Transverse colon (tissue), 3 donors: ENCODE data around the gene LDLRAD4.

Experiments
- CTCF ChIP-seq, 5 experiments: fragments of 200-600 bp in 3 of 5; fragments of 450-650 bp in 2 of 5; sonication (generic) in 3 of 5; IDR thresholded peaks; 1 replicate in 2 of 5; 2 replicates in 3 of 5; pipeline ENCODE4 v1.5.1; 2016 to 2017; ENCODE audit warnings: antibody characterized with exemption in 5 of 5, inconsistent platforms in 3 of 5, mild to moderate bottlenecking in 2 of 5, moderate library complexity in 1 of 5
- POLR2A ChIP-seq: fragments of 450-650 bp; IDR thresholded peaks from one replicate; pipeline ENCODE4 v1.6.1; 2016; ENCODE audit warnings: antibody characterized with exemption, mild to moderate bottlenecking, moderate library complexity

- no peak for TF ChIP-seq CTCF (IDR thresholded peaks at IDR 0.05)
- TF ChIP-seq POLR2A: no peak
Measured at GRCh38 chr18:13653746-13654433, 435.3 kb downstream of the LDLRAD4 start.
